ENCODE results near the gene MID1.

GRCh38 chrX:10513974-10514373, 106.4 kb downstream of the MID1 start:
- TF ChIP-seq KLF1 (tag; IDR thresholded peaks at IDR 0.05) (no peak), BHLHE40 (IDR thresholded peaks at IDR 0.05; ENCODE audit: low read length) (no peak), ESRRA (IDR thresholded peaks at IDR 0.05; ENCODE audit: borderline replicate concordance, low read depth) (no peak), CTCF (IDR thresholded peaks at IDR 0.05 in 2 of 3, conservative IDR thresholded peaks at IDR 0.05 in 1 of 3; ENCODE audit: insufficient read depth in 2 of 3, low read depth in 1 of 3, low read length in 3 of 3) (no peak), EZH2 (IDR thresholded peaks at IDR 0.05; ENCODE audit: borderline replicate concordance, low read depth, low read length) (no peak), KHSRP (IDR thresholded peaks at IDR 0.05) (no peak), CEBPB (tag; IDR thresholded peaks at IDR 0.05) (peak; percentile 52), POLR2A (conservative IDR thresholded peaks at IDR 0.05) (no peak), HDAC2 (IDR thresholded peaks at IDR 0.05) (no peak), ZNF282 (CRISPR knock-in tag; IDR thresholded peaks at IDR 0.05) (no peak), ZNF23 (CRISPR knock-in tag; IDR thresholded peaks at IDR 0.05) (no peak), RAD21 (CRISPR knock-in tag; conservative IDR thresholded peaks at IDR 0.05 in 1 of 2, IDR thresholded peaks at IDR 0.05 in 1 of 2) (no peak)
